IgD-negative memory B cell (primary cell): Measurements from ENCODE around the gene RBM22. TPM values are rescaled to one million over a fixed set of nuclear protein-coding genes. Genes with fewer than 3 reads are reported as not detected.

Experiments used
- H3K27ac Mint-ChIP-seq, 3 donors: one replicate each; pipeline ENCODE4 v1.8.0; 2020 to 2022; ENCODE audit warnings: mild to moderate bottlenecking in 3 of 3, mixed read lengths in 3 of 3, moderate library complexity in 1 of 3
- H3K27me3 Mint-ChIP-seq: one replicate; pipeline ENCODE4 v1.8.0; 2021; ENCODE audit warnings: mixed read lengths
- H3K36me3 Mint-ChIP-seq: one replicate; pipeline ENCODE4 v1.8.0; 2020; ENCODE audit warnings: mild to moderate bottlenecking, mixed read lengths
- H3K4me1 Mint-ChIP-seq, 3 donors: one replicate each; pipeline ENCODE4 v1.8.0; 2020 to 2022; ENCODE audit warnings: mixed read lengths in 3 of 3, mild to moderate bottlenecking in 1 of 3
- H3K4me3 Mint-ChIP-seq, 4 donors: one replicate each; pipeline ENCODE4 v1.8.0; 2020 to 2022; ENCODE audit warnings: mild to moderate bottlenecking in 4 of 4, mixed read lengths in 4 of 4, moderate library complexity in 3 of 4
- H3K9me3 Mint-ChIP-seq, 3 donors: one replicate each; pipeline ENCODE4 v1.8.0; 2020 to 2021; ENCODE audit warnings: mixed read lengths in 3 of 3, mild to moderate bottlenecking in 1 of 3
- polyA plus RNA-seq: library from polyadenylated mRNA; unstranded; fragments of 300-500 nt; fragmentation: Illumina TruSeq; gene quantifications from one replicate; pipeline ENCODE4 v1.2.3, GENCODE V29; 2021

RBM22 gene
- polyA plus RNA-seq, 1 donor from 2014 or later: 69.5 TPM

GRCh38 chr5:150641824-150642566, 58.9 kb downstream of the RBM22 start:
- Mint-ChIP-seq H3K4me3 (no peak overlapping the region), H3K4me1 (peaks cover 8 to 18% (median 10%) of the 10 kb centered on the region in 3 donors), H3K27me3 (no peaks in the 10 kb centered on the region), H3K36me3 (peaks cover 3% of the 10 kb centered on the region), H3K9me3 (no peaks in the 10 kb centered on the region), H3K27ac (no peak overlapping the region)

GRCh38 chr5:150641006-150641570, 59.8 kb downstream of the RBM22 start:
- Mint-ChIP-seq H3K27ac (no peak overlapping the region), H3K9me3 (no peaks in the 10 kb centered on the region), H3K36me3 (peaks cover 3% of the 10 kb centered on the region), H3K27me3 (no peaks in the 10 kb centered on the region), H3K4me3 (no peak overlapping the region), H3K4me1 (peaks cover 9 to 18% (median 10%) of the 10 kb centered on the region in 3 donors)

Other genes starting within 250 kb of the RBM22 start
- gene NDST1, start 192.9 kb downstream of the RBM22 start, polyA plus RNA-seq: 3.1 TPM
- 4.8 TPM for gene SYNPO, start 60.4 kb downstream of the RBM22 start, polyA plus RNA-seq
- gene MYOZ3, start 39.8 kb downstream of the RBM22 start, polyA plus RNA-seq: not detected
- 10.5 TPM for gene DCTN4, start 58.0 kb upstream of the RBM22 start, polyA plus RNA-seq
- gene SMIM3, start 77.7 kb upstream of the RBM22 start, polyA plus RNA-seq: 0.95 TPM
- gene IRGM, start 145.5 kb upstream of the RBM22 start, polyA plus RNA-seq: not detected
- 1.0 TPM for gene ZNF300, start 203.9 kb upstream of the RBM22 start, polyA plus RNA-seq